ENCODE results near the gene FRY.

FRY gene

DNA sequence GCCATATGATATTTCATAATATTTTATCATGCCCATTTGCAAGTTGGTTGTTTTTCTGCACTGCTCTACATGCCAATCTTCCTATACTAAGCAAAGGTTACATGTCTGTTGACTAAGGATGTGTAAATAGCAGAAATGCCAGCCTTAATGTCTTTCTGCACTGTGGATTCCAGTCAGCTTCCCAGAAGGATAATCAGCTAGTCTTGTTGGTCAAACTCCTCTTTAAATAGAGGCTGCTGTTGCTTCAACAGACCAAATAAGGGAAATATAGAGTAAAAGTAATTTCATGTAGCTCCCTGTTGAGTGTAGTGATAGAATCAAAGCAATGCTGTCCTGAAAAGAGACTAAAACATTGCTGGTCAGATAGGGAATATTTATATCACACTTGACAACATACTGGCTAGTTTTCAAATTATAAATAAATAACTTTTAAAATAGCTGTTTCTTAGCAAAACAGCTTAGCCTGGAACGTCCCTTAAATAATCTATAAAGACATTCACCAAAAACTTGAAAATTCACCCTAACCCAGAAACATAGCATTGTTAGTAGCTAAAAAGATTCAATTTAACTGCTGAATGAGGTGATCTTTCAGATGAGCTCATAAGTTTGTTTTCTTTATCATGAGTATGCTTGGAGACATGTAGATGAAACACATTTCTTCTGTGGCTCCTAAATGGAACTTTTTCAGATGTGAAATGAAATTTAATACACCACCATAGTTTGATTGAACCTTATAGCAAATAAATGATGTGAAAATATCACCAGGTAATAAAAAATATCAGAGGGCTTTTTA, 56.6 kb downstream of the FRY start:
- no peak for DNase-seq

DNA sequence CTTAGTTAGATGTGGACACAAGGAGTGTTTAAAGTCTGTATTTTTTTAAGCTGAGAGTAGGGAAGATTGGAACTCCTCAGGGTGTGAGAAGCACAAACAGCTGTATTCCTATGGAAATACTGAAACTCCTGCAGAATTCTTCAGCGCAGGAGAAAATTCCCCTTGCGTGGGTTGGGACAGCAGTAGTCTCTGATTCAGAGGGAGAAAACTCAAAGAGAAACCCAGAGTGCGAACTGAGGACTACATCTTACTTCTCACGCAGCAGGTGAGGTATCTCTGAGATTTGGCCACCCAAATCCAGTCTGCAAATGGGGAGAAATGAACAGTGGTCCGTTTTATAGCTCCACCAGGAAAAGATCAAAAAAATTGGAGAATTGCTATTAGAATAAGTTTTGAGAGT, 60.9 kb downstream of the FRY start:
- no peak for DNase-seq

DNA sequence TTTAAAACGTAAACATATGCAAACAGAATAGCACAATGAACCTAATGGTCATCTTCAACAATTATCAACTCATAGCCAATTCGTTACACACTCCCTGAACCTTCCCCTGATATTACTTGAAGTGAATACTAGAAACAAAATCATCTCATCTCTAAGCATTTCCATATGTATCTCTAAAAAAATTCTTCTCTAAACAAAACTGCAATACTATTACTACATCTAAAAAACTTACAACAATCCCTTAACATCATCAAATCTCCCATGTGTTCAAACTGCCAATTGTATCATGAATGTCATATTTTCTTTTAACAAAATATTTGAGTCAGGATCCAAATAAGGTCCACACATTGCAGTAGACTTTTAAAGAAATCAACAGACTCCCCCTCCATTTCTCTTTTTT, 61.4 kb downstream of the FRY start:
- no peak for DNase-seq

DNA sequence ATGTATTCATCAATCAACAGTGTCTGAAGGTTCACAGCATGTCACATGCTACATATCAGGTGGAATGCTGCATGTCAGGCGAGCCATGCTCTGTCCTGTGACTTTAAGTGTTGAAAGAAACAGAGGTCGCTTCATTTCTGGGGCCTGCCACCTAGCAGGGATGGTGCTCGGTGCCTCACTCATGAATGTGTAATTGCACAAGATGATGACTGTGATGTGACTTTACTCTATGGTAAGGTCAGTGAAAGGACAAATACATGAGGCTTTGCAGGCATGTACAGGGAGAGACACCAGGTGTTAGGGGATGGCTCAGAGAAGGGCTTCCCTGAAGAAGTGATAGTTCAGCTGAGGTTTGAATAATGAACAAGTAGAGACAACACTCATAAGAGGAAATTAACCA, 66.7 kb downstream of the FRY start:
- no peak for DNase-seq

DNA sequence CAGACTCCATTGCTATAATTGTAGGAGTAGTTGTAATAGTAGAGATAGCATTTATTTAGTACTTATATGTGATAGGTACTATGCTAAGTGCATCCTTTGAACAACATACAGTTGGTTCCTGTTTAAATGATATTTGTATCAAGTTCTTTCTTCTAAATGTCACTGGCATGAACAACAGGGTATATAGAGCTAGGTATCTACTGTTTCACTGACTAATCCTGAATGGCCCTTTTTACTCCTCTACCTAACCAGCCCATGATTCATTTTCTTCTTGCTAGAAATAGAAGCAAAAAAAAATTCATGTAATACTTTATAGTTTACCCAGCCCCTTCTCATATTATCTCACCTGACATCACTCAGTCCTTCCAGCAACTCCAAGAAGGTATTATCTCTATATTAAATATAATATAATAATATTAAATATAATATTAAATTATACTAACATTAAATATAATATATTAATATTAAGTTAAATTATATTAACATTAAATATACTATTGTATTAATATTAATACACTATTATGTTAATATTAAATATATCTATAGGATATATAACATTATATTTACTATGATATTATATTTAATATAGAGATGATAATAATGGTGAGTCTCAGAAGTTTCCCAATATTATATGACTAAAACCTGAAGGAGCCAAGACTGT, 74.2 kb downstream of the FRY start:
- DNase-seq: no peak

DNA sequence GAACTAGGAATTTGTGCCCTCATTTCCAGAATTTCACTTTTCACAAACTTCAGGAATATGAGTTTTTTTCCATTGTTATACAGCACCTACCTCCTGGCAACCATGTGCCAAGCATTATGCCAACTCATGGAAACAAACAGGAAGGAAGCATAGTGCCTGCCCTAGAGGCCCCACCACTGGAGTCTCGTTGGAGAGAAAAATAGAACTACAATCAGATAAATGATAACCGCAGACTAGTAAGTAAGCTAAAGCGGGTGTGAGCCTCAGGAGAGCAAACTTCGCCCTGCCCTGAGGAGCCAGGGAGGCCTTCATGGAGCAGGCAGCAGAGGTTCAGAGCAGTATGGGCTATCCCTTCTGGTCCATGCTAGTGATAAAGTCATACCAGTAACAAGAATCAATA, 75.9 kb downstream of the FRY start:
- DNase-seq: no peak

DNA sequence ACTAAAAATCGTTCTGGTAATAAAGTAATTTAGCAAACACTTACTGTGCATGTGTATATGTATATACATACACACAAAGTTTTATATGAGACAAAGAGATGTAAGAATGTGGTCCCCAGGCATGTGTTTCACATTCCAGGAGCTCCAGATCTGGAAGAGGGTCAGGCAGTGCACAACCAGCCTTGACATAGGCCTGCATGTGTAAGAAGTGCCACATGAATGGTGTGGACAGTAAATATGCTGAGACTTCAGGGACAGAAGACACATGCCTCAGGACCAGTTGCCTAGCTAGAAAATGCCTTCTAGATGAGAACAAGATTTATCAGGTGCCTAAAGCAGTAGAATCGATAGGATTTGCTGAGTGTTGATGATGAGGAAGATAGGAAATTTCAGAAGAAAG, 76.4 kb downstream of the FRY start:
- DNase-seq: no peak

DNA sequence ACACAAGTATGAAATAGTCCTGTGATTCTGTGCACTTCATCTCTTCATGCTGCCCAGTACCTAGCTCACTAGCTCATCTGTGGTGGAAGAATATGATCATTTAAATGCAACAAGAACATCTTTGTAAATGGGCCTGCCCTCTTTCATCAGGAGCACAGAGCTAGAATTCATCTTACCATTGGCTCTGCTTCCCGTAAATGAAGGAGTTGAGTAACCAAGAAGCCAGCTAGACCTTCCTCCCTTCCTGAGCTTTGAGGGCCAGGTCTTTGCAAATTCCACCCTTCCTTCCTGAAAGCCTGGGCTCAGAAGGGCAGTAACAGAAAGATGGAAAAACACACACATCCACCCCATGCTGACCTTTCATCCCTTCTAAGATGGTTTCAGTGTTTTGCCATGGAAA, 82.0 kb downstream of the FRY start:
- no peak for DNase-seq

DNA sequence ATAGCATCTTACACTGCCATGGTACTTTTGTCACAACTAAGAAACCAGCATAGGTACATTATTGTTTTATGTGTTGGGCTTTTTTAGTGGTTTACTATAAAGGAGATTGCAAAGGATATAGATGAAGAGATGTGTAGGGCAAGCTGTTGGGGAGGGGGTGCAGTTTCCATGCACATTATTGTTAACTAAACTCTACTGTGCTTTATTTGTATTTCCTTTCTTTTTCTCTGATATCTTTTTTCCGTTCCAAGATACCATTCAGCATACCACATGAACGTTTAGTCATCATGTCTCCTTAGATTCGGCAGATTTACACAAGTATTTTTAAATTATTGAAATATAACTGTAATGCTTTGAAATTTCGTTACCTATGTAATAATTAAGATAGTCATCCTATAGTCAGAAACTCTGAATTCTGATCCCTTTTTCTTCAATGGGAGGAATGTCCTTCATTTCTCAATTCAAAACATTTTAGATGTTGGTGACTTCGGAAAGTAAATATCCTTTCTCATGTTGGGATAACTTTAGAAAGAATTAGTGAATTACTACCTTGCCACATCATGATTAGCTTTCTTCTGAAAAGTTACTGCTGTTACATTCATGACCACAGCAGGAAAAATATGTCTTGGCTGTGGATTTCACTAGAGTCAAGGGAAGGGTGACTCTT, 82.8 kb downstream of the FRY start:
- no peak for DNase-seq

DNA sequence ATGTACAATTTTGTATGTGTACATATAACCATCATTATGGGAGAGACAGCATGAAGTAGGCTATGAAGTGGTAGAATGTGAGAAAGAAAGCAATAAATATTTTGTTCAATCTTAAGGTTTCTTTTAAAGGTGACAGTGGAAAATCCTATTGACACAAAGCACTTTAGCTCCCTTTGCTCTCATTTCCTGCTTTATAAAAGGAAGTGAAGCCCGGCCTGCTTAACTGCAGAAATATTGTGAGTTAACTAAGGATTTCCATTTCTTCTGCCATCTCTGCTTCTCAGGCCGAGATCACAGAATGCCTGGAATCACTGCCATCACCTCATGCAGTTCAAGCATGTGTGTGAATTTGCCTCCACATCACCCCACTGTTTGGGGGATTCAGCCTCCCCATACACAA, 83.5 kb downstream of the FRY start:
- no peak for DNase-seq

DNA sequence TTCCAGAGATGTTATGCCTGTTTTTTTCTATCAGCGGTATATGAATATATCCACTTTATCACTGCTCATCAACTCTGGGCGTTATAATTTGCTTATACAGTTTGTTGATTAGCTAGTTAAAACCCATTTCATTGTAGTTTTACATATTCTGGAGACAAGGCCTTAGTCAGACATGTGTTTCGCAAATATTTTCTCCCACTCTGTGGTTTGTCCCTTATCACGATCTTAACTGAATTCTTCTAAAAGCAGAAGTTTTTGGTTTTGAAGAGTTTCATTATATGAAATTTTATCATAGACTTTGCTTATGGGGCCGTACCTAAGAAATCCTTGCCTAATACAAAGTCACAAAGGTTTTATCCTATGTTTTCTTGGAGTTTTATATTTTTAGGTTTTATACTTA, 84.6 kb downstream of the FRY start:
- DNase-seq: no peak

DNA sequence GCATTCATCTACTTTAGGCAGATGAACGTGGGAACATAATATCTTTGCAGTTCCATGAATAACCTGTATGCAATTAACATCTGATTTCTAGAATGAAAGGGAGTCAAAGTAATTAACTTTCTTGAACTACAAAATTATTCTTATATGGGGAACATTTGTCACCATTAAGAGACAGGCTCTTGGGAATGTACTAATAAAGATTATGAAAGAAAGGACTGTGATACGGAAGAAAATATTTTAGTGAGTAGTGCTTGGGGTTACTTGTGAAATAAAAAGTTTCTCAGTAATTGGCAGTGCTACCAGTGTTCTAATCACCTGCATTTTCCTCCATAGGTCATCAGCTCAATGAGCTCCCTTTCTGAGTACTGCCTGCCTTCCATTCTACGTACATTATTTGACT, 85.4 kb downstream of the FRY start:
- DNase-seq: no peak

DNA sequence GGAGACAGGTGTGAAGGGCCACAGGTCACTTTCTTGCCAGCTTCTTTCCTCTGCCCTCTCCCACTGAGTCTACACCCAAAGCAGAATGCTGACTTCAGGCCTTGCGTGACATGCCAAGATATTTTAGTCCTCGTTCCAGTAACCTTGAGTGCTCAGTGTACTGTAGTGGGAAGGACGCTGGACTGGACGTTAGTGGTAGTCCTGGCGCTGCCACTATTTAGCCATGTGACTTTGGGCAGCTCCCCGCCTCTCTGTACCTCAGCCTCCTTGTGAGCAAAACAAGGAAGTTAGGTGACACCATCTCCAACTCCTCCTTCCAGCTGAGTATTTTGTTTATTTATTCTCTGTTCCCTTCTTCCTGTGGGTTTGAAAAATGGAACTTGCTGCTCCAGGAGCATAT, 86.1 kb downstream of the FRY start:
- no peak for DNase-seq

DNA sequence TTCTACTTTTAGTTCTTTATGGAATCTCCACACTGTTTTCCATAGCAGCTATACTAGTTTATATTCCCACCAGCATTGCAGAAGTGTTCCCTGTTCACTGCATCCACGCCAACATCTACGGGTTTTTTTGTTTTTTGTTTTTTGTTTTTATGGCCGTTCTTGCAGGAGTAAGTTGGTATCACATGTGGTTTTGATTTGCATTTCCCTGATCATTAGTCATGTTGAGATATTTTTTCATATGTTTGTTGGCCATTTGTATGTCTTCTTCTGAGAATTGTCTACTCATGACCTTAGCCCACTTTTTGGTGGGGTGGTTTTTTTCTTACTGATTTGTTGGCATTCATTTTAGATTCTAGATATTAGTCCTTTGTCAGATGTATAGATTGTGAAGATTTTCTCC, 89.7 kb downstream of the FRY start:
- DNase-seq: no peak

DNA sequence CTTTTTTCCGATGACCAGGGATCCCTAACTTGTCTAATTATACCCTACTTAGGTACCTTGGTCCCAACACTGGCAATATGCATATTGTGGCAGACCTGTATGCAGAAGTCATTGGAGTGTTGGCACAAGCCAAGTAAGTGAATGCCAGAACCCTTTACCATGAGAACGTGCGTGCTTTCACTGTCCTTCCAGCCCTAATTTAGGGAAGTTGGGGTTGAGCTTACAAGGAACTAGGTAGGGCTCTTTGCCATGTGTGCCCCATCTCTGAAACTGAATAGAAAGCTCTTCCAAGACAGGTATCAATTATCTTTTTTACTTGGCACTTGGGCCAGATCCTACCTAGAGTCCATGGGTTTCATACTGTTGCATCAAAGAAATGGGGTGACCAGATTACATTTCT, 93.2 kb downstream of the FRY start:
- DNase-seq: no peak

DNA sequence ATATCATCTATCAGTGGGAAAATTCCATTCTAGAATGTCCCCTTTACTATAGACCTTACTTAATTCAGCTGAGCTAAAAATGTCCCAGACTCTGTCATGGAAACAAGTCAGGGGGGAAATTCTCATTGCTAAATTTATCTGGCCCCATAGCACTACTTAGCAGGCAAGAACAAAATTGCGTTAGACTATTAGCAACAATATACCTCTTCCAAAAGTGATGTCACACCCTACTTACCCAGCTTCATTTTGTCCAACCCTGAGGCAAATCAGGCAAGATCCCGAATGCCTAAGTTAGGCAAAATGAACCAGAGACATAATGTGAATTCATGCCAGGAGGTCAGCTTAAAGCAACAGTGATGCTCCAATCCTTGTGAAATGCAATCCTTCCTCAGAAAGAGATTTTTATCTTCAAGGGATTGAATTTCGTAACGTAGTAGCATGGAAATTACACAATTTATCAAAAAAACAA, 93.7 kb downstream of the FRY start:
- no peak for DNase-seq

DNA sequence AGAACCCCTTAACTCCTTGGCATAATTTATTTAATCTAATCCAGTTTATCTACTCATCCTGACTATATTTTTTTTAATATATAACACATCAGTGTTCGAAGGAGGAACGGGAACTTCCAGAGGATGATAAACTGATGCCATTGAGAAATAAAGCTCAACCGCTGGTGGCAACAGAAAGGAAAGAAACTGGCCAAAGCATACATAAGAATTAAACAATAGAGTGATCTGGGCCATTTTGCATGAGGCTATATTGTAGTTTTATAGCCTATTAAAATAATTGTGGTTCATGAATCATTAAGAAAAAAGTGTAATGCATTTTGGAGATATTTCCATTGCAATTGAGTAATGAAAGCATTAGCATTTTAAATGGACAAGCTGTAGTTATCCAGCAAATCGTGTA, 94.2 kb downstream of the FRY start:
- DNase-seq: no peak

DNA sequence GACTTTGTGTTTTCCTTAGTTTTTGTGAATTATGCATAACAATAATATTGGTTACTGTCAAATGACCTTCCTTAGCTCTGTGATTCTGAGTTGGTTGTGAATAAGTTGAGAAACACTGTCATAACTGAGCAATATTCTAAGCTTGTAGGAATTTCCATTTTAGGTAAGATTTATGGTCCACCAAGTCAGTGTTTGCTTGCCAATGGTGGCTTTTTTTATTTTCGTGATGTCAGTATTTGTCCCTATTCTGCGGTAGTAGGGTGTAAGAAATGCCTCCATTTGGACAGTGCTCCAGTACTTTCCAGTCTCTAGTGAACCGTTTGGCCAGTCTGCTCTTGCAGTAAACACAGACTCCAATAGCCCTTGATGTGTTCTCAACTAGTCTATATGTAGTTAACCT, 94.7 kb downstream of the FRY start:
- DNase-seq: no peak

DNA sequence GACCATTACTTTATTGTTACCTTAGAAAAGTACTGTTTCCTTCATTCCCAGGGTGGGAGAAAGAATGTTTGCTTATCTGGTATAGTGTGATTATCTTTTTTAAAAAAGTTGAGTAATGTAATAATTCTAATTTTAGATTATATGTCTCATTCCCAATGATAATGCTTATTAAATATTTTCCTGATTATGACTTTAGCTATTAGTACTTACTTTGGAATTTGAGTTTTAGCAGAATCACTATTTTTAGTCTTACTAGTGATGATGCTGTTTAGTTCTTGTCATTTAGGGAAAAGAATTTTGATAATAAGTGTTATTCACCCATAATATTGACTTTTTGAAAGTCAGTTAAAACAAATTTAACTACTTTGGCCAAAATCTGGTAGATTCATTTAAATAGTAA, 95.2 kb downstream of the FRY start:
- DNase-seq: no peak

DNA sequence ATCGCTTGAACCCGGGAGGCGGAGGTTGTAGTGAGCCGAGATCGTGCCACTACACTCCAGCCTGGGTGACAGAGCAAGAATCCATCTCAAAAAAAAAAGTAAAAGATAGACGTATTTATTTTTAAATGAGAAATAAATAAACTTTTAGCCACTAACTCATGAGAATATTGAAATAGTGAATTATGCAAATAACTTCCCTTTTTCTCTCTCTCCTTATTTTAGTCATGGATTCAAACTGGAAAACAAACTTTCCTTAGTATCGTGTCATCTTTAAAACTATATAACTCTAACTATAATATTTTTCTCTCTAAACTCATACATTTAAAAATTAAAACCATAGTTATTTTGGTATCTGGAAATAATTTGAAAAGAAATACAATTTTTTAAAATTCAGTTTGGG, 96.1 kb downstream of the FRY start:
- no peak for DNase-seq

DNA sequence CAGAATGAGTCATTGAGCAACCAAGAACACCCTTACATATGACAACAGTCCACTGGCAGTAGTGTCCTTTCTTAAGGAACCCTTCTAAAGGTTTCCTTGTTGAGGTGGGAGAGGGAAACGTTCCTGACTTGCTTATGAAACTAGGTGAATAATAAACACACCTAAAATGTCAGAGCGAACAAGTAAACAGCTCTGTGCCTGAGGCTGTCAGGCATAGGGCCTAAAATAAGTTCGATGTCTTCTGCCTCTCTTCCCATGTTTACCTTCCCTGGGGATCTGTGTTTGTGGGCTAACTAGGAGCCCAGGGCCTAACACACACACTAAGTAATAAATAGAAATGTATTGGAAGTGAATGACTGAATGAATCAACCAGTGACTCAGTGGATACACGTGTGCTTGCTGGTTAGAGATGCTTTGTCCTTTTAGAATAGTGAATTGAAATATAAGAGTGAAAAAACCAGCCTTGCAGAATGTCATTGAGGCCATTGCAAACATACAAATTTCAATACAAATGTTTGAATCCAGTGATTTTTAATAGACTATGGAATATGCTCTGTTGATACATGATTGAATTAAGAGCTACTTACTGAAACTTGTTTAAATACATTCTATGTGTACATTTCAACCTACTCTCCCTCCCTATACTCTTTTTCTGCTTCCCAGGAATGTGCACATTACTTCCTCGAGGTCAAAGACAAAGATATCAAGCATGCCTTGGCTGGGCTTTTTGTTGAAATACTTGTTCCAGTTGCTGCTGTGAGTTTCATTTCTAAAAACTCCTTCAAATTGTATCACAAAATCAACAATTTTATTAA, 102.9 kb downstream of the FRY start:
- no peak for DNase-seq

DNA sequence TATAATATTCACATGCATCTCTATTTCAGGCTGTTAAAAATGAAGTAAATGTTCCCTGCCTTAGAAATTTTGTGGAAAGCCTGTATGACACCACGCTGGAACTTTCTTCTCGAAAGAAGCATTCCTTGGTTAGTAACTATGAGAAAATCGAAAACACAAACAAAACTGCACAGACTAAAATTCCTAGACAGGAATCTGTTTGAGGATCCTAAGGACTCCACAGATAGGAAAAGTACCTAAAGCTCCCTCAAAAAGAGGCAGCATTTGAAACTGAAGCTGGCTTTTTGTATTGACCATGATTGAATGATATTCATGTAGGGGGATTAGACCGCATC, 103.4 kb downstream of the FRY start:
- DNase-seq: no peak

DNA sequence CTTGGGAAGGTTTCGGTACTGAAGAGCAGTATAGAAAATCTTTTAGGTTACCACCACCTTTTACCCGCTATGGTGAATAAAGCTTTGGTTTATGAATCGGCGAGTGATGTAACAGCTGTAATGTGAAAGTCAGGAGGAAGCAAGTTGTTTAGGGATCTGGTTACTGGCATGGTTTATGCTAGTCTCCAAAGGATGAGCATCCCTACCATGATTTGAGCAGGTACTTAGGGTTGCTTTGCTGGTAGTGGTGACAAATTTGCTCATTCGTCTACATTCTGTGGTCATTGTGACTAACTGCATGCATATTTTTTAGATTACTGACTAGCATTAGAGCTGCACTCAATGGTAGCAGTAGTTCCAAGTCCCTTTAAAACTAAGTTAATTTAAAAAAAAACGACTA, 104.1 kb downstream of the FRY start:
- no peak for DNase-seq

DNA sequence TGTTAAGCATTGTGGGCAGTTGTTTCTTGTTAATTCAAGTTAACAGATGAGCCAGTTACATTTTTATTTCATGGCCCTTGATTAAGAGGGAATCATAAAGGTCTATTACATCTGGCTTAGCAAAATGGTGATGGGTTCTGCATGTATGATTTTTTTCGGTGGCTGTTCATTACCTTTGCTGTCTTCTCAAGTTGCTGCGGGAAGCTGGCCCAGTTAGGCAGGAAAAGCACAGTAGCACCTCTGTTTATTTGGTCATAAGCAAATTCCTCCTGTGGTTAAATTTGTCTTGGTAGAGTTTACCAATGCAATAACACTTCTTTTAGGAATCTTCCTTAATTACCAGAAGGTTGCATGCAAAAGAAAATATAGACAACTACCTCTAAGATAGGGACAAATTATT, 104.5 kb downstream of the FRY start:
- no peak for DNase-seq

Data from NK-92 treated with Interleukin-12 subunit alpha and Interleukin-12 subunit beta, amount 100 ng/mL, for 24 hours (cell line).